ENCODE data around the gene FIGNL1.

Gene FIGNL1

GRCh38 chr7:50449501-50449880, 659 bp downstream of the FIGNL1 start:
- Histone ChIP-seq H3K4me1 (ENCODE audit: insufficient read depth, low read length, poor library complexity, severe bottlenecking) (peaks cover 44% of the 10 kb centered on the region), H3K9me3 (ENCODE audit: insufficient read depth, low read depth, low read length) (no peaks in the 10 kb centered on the region), H3K4me2 (ENCODE audit: low read depth, low read length, poor library complexity, severe bottlenecking) (peak overlapping the region; percentile 91), H4K20me1 (ENCODE audit: insufficient read depth, low read length, poor library complexity, severe bottlenecking) (peaks cover 29% of the 10 kb centered on the region), H3K4me3 (ENCODE audit: low read length, poor library complexity, severe bottlenecking) (peak overlapping the region; percentile 90), H3K9ac (ENCODE audit: low read depth, low read length, poor library complexity, severe bottlenecking) (peak overlapping the region; percentile 94), H3K36me3 (ENCODE audit: insufficient read depth, low read length) (peaks cover 22% of the 10 kb centered on the region; the same call in 1 of the 2 replicates), H3K9me2 (replicated peaks; ENCODE audit: low read depth, low read length) (no peaks in the 10 kb centered on the region), H2AFZ (ENCODE audit: low read length) (peak overlapping the region; percentile 98), H3K27me3 (ENCODE audit: insufficient read depth, low read length, poor library complexity, severe bottlenecking) (no peaks in the 10 kb centered on the region), H3K79me2 (ENCODE audit: insufficient read depth, low read length) (peaks cover 66% of the 10 kb centered on the region), H3F3A (ENCODE audit: low read depth) (no peaks in the 10 kb centered on the region)
- TF ChIP-seq CTCF (conservative IDR thresholded peaks at IDR 0.05; ENCODE audit: low read length) (no peak), EZH2phosphoT487 (IDR thresholded peaks at IDR 0.05; ENCODE audit: borderline replicate concordance) (no peak)

- H3K9me2 ChIP-seq (replicated peaks; ENCODE audit: low read depth, low read length): no peaks in the 10 kb centered on the region
- peaks cover 36% of the 10 kb centered on the region for H4K20me1 ChIP-seq (ENCODE audit: insufficient read depth, low read length, poor library complexity, severe bottlenecking)
- H3K4me3 ChIP-seq (ENCODE audit: low read length, poor library complexity, severe bottlenecking): peak overlapping the region; percentile 90
- no peak overlapping the region for H2AFZ ChIP-seq (ENCODE audit: low read length)
- no peak for TF ChIP-seq EZH2phosphoT487 (IDR thresholded peaks at IDR 0.05; ENCODE audit: borderline replicate concordance)
- TF ChIP-seq CTCF (conservative IDR thresholded peaks at IDR 0.05; ENCODE audit: low read length): no peak
- peak overlapping the region; percentile 91 for H3K4me2 ChIP-seq (ENCODE audit: low read depth, low read length, poor library complexity, severe bottlenecking)
- peak overlapping the region; percentile 94 for H3K9ac ChIP-seq (ENCODE audit: low read depth, low read length, poor library complexity, severe bottlenecking)
- no peaks in the 10 kb centered on the region for H3F3A ChIP-seq (ENCODE audit: low read depth)
- no peaks in the 10 kb centered on the region for H3K27me3 ChIP-seq (ENCODE audit: insufficient read depth, low read length, poor library complexity, severe bottlenecking)
- peaks cover 50% of the 10 kb centered on the region for H3K4me1 ChIP-seq (ENCODE audit: insufficient read depth, low read length, poor library complexity, severe bottlenecking)
- H3K79me2 ChIP-seq (ENCODE audit: insufficient read depth, low read length): peaks cover 72% of the 10 kb centered on the region
- no peaks in the 10 kb centered on the region for H3K9me3 ChIP-seq (ENCODE audit: insufficient read depth, low read depth, low read length)
- peaks cover 27% of the 10 kb centered on the region; the same call in 1 of the 2 replicates for H3K36me3 ChIP-seq (ENCODE audit: insufficient read depth, low read length)
These were observed 1.3 kb downstream of the FIGNL1 start for GRCh38 chr7:50448823-50449222.

DNA sequence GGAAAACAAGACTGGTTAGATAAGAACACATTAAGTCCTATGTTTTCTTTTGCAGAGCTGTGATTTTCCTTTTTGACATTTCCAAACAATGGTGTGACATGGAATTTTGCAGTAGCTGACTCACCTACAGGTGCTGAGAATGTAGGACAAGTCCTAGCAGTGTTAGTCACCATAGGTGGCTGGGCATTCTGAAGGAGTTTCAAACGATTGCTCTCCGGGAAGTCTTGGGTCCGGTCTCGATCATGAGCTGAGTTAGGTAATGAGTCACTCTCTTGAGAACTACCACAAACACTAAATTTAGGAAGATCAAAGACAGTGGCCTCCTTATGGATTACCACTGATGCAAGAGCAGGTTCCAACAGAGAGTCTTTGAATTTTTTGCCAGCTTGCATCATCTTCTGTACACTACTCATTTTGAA, 3.6 kb downstream of the FIGNL1 start:
- no peaks in the 10 kb centered on the region for H3K9me2 ChIP-seq (replicated peaks; ENCODE audit: low read depth, low read length)
- H4K20me1 ChIP-seq (ENCODE audit: insufficient read depth, low read length, poor library complexity, severe bottlenecking): peaks cover 38% of the 10 kb centered on the region
- peaks cover 70% of the 10 kb centered on the region for H3K4me1 ChIP-seq (ENCODE audit: insufficient read depth, low read length, poor library complexity, severe bottlenecking)
- H3F3A ChIP-seq (ENCODE audit: low read depth): no peaks in the 10 kb centered on the region
- no peak overlapping the region for H3K9ac ChIP-seq (ENCODE audit: low read depth, low read length, poor library complexity, severe bottlenecking)
- no peaks in the 10 kb centered on the region for H3K27me3 ChIP-seq (ENCODE audit: insufficient read depth, low read length, poor library complexity, severe bottlenecking)
- H3K36me3 ChIP-seq (ENCODE audit: insufficient read depth, low read length): peaks cover 33% of the 10 kb centered on the region; the same call in 1 of the 2 replicates
- H3K4me2 ChIP-seq (ENCODE audit: low read depth, low read length, poor library complexity, severe bottlenecking): peak overlapping the region; percentile 52
- TF ChIP-seq EZH2phosphoT487 (IDR thresholded peaks at IDR 0.05; ENCODE audit: borderline replicate concordance): no peak
- TF ChIP-seq CTCF (conservative IDR thresholded peaks at IDR 0.05; ENCODE audit: low read length): no peak
- no peaks in the 10 kb centered on the region for H3K9me3 ChIP-seq (ENCODE audit: insufficient read depth, low read depth, low read length)
- H3K4me3 ChIP-seq (ENCODE audit: low read length, poor library complexity, severe bottlenecking): no peak overlapping the region
- H3K79me2 ChIP-seq (ENCODE audit: insufficient read depth, low read length): peaks cover 93% of the 10 kb centered on the region
- no peak overlapping the region for H2AFZ ChIP-seq (ENCODE audit: low read length)

All from Loucy (cell line).